GM18870 (cell line): ENCODE measurements around the gene SMIM32.

Source experiments
- ATAC-seq: cut with Tn5 transposase; IDR thresholded peaks from one replicate; pipeline ENCODE4 v1.9.1; 2021; ENCODE audit warnings: moderate library complexity; ENCODE audit not compliant: unreplicated experiment

SMIM32 gene

DNA sequence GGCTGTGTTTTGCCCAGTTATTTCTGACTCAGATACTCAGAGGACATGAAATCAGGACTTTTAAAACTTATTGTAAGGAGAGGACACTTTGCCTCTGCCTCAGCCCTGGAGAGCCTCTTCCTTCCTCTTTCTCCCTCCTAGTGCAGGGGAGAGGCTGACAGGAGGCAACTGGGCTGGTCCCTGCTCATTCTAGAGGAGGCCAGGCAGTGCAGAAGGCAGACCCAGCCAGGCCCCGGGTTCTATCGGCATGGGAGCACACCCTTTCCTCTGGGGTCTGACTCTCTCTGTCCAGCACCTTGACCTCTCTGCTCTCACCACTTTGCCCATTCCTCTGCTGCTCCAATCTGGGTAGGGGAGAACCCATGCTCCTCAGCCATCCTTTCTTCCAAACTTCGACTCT lies 16.0 kb upstream of the SMIM32 start:
- no peak for ATAC-seq

- ATAC-seq, result no peak
These were observed 14.7 kb upstream of the SMIM32 start for GRCh38 chr5:136207631-136208030.

- ATAC-seq, result no peak
These were observed 13.4 kb upstream of the SMIM32 start for GRCh38 chr5:136206361-136206760.

GRCh38 chr5:136205941-136206340 lies 13.0 kb upstream of the SMIM32 start:
- no peak for ATAC-seq

DNA sequence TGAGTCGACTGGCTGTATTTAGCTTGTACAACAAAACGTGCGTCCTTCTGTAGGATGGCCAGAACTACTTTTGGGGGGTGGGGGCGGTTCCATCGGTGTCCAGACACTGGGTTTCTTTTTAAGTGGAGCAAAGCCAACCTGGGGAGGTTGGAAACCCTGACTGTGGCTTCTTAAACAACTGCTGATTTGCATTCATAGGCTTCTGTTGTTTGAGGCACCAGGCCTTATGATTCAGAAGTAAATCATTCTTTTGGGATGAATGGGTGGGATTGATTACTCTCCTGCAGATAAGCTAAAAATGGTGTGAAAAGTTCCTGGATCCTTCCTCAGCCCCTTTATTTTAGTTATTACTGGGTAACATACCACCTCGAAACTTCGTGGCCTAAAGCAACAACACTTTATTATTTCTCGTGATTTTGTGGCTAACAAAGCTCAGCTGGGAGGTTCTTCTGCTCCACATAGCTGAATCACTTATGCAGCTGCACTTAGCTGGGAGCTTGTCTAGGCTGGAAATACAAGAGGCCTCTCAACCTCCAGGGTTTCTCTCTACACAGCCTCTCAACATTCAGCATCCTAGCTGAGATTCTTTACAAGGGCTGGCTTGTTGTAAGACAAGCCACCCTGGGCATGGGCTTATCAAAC lies 12.2 kb upstream of the SMIM32 start:
- no peak for ATAC-seq

- ATAC-seq, result no peak
These were observed 10.5 kb upstream of the SMIM32 start for GRCh38 chr5:136203303-136203922.

- no peak for ATAC-seq
These were observed 9.7 kb upstream of the SMIM32 start for GRCh38 chr5:136202469-136203205.

DNA sequence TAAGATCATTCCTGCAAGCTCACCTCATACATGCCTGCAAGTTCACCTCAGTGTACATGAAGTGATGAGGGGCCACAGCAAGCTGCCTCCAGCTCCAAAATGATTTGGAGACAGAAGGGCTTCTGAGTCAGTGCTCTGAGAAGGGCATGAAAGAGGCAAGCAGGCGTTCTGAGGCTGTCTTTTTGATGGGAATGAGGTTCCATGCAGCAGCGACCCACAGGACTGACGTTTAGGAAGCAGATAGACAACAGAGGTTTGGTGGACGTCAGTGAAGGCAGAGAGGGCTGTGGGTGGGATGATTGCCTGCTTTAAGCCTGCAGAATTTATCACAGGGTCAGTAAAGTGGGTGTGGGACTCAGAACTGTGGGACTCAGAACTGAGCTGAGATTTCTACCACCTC lies 8.9 kb upstream of the SMIM32 start:
- no peak for ATAC-seq

DNA sequence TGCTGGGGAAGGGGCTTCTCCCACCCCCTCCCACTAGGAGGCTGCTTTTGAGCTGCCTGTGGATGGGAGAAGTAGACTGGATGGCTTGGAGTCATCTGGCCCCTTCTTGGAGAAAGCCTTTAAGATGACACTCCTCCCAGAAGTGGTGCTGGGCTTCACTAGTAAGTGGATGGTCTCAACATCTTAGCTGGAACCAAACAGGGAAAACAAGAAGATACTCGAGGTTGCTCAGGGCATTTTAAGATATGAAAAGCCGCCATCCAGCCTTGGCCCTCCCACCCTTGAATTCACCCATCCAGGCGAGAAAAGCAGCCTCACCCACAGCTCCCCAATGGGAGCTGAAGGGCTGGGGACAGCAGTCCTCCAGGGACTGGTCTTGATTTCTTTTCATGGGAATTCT lies 7.8 kb upstream of the SMIM32 start:
- ATAC-seq, result no peak

GRCh38 chr5:136200130-136200529 lies 7.2 kb upstream of the SMIM32 start:
- no peak for ATAC-seq

DNA sequence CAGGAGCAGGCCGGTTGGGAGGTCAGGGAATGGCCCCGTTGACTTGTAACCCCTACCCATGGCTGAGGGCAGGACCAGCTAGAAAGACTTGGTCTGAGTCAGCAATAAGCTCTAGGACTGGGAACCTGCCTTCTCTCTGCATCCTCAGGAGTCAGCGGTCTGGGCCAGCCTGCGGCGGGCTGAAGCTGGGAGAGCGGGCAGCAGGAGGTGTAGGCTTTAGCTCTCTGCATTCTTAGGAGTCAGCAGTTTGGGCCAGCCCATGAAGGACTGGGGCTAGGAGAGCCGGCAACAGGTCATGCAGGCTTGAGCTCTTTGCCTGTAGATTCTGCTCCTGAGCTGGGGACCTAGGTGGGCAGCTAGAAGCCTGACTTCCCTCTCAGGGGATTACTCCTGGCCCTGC lies 6.4 kb upstream of the SMIM32 start:
- no peak for ATAC-seq

DNA sequence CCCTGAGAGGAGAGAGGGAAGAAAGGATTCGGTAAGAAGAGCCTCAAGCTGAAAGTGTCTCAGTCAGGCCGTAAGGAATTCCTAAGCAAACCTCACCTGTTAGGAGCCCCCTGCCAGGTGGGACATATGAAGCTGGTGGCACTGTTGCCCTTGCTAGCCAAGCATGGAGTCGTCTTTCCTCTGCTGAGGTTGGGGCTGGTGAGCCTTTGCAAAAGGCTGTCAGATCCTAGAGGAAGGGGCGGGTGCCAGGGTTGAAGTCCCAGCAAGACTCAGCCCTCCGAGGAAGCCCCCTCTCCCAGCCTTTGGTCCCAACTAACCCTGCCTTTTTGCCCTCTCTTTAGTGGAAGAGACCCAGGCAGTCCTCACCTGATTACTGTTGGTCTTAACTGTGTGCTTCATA lies 5.5 kb upstream of the SMIM32 start:
- ATAC-seq, result no peak

- ATAC-seq, result no peak
These were observed 4.6 kb upstream of the SMIM32 start for GRCh38 chr5:136197462-136198142.

DNA sequence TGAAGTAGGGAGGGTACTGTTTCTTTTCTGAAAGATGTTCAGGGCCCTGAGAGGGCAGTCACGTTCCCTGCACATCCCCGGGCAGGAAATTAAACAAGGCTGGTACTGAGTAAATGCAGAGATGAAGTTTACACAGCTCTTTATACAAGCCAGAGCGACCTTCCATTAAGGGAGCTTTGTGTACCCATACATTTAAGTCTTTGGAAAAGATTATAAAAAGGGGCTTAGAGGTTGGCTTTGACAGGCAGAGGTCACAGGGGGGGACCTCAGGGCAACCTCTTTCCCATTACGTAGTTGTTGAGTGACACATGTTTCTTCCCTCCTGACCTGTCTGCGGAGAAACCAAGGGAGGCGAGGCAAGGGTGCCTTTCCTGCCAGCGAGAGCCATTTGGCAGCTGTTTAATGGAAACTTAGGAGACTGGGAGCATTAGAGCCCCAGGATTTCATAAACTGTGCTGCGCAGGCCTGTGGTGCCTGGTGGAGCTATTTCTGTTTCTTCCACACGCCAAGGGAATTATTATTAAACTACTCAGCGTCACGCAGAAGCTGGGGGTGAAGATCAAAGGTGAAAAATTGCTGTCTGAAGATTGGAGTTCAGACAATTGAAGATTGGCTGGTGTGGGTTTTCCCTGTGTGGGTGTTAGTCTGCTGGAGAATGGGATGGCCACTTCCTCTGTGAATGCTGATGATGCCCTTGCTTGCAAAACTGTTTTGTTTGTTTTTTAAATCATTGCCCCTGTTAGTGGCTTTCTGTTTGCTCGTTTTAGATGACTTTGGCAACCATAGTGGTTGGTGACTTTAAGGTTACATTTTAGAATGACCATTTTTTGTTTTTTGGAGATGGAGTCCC lies 3.2 kb upstream of the SMIM32 start:
- no peak for ATAC-seq

- ATAC-seq, result no peak
These were observed 1.6 kb upstream of the SMIM32 start for GRCh38 chr5:136194576-136194975.

DNA sequence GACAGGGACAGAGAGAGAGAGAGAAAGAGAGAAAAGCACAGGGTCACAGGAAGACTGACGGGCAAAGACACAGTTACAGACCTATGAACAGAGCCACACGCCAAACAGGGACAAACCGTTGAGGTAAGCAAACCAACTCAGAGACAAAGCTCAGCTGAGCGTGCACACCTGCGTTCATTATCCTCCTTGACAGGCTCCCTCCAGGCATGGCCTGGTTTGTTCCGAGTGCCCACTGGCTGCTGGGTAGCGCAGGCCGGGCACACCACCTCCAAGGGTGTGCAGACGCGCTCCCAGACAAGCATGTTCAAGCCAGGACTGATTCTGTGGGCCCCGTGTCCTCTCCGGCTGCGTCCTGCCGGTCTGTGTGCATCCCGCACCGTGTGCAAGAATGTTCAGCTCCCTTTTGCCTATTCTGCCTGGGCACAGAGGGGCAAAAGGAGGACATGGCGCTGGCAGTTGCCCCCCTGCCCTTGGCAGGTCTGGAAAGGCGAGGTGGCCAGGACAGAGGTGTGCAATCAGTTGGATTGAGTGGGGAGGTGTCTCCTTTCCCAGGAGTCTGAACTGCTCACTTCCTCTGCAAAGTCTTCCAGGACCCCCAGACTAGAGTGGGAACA lies 467 bp upstream of the SMIM32 start:
- ATAC-seq, result no peak

DNA sequence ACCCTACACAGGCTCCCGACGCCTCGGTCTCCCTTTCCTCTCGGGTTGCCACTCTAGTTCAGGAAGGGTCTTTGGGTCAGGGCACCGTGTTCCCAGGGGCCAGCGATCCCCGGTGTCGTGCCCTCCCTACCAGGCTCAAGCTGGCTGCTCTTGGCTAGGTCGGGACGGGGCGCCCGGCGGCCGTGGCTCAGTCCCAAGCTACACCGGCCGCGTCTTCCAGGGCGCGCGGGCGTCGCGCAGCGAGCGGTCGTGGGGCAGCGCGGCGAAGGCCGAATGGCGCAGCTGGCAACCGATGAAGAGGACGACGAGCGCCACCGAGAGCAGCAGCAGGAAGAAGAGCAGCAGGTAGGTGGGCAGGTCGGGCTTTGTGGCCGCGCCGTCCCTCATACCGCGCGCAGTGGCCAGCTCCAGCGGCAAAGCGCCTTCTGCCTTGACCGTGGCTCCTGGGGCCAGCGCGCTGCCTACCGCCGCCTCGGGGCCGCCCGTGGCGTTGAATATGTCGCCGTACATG lies 892 bp downstream of the SMIM32 start:
- ATAC-seq, result no peak

DNA sequence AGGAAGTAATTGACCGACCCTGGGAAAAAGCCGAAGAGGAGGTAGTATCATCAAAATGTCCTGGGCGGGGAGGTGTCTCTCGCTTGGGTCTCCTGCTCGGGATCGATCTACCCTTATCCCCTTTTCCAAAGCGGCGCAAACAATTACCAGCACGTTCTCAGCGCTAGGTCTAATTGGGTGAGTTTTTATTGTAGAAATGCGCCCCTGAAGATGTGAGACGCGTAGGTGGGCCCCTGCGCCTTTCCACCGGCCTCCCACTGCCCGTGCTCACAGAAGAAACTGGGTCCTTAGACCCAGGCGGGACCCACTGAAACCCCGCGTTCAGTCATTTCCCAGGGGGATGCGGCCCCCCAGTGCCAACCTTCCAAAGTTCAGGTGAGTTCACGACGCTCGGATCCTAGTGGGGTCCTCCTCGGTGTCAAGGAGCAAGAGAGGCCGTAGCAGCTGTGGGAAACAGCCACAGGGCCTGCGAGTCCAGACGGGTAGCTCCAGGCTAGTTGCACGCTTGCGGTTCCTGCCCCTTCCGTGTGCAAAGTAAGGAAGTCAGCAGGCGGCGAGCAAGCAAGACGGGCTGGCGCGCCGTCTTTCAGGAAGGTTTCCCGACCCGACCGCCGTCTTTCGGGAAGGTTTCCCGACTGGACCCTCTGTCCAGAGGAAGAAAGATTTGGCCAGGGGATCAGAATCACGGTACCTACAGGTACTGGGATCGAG lies 1.5 kb downstream of the SMIM32 start:
- ATAC-seq, result no peak

GRCh38 chr5:136190904-136191303 lies 2.1 kb downstream of the SMIM32 start:
- ATAC-seq, result no peak
